Skeletal muscle satellite cell (primary cell): ENCODE measurements around the gene TRRAP.
"Not testable (repeated sequence)": the region's sequence is repeated elsewhere in the genome, so short reads cannot be mapped to it uniquely, and the experiment has no call there.

Experiments used
- H3K27me3 ChIP-seq: 2 replicates; pipeline ENCODE4 v1.7.0; 2013; ENCODE audit warnings: low read length; ENCODE audit not compliant: control insufficient read depth, insufficient read depth
- H3K36me3 ChIP-seq: 2 replicates; pipeline ENCODE4 v1.7.0; 2013; ENCODE audit warnings: mild to moderate bottlenecking, control low read depth, low read length; ENCODE audit not compliant: insufficient read depth
- H3K4me1 ChIP-seq: 2 replicates; pipeline ENCODE4 v1.7.0; 2013; ENCODE audit warnings: low read length; ENCODE audit not compliant: control insufficient read depth, insufficient read depth
- H3K4me2 ChIP-seq: 2 replicates; pipeline ENCODE4 v1.7.0; 2013; ENCODE audit warnings: mild to moderate bottlenecking, low read length
- H3K4me3 ChIP-seq: 2 replicates; pipeline ENCODE4 v1.7.0; 2013; ENCODE audit warnings: low read length
- H3K9ac ChIP-seq: 2 replicates; pipeline ENCODE4 v1.7.0; 2013; ENCODE audit warnings: mild to moderate bottlenecking, low read depth, low read length, moderate library complexity
- H3K9me3 ChIP-seq: replicated peaks from 2 replicates; pipeline ENCODE4 v1.7.0; 2013; ENCODE audit warnings: mild to moderate bottlenecking, control low read depth, low read length

Gene TRRAP

GRCh38 chr7:98842552-98842951 lies 35.8 kb upstream of the TRRAP start:
- not testable (repeated sequence) for H3K4me3 ChIP-seq, H3K9ac ChIP-seq, H3K36me3 ChIP-seq, H3K4me2 ChIP-seq, H3K9me3 ChIP-seq
- Histone ChIP-seq H3K27me3 (peaks cover 25% of the 10 kb centered on the region), H3K4me1 (peaks cover 15% of the 10 kb centered on the region)

- Histone ChIP-seq H3K36me3 (no peaks in the 10 kb centered on the region), H3K4me1 (peaks cover under 1% of the 10 kb centered on the region), H3K27me3 (peaks cover 8% of the 10 kb centered on the region), H3K9ac (no peak overlapping the region), H3K4me3 (no peak overlapping the region), H3K4me2 (no peak overlapping the region), H3K9me3 (peaks cover 12% of the 10 kb centered on the region)
Observed at GRCh38 chr7:98848918-98849317, 29.4 kb upstream of the TRRAP start.

- no peak overlapping the region for H3K4me3 ChIP-seq
- H3K4me1 ChIP-seq, result peaks cover 6% of the 10 kb centered on the region
- H3K4me2 ChIP-seq, result no peak overlapping the region
- H3K9ac ChIP-seq, result no peak overlapping the region
- peaks cover 10% of the 10 kb centered on the region for H3K9me3 ChIP-seq
- peaks cover 9% of the 10 kb centered on the region for H3K27me3 ChIP-seq
- no peaks in the 10 kb centered on the region for H3K36me3 ChIP-seq
Observed at GRCh38 chr7:98852826-98853225, 25.5 kb upstream of the TRRAP start.

- Histone ChIP-seq H3K4me3 (no peak overlapping the region), H3K4me1 (peaks cover 6% of the 10 kb centered on the region), H3K27me3 (peaks cover 21% of the 10 kb centered on the region), H3K9me3 (no peaks in the 10 kb centered on the region), H3K9ac (no peak overlapping the region), H3K36me3 (no peaks in the 10 kb centered on the region), H3K4me2 (no peak overlapping the region)
Observed at GRCh38 chr7:98855610-98856422, 22.5 kb upstream of the TRRAP start.

- H3K9me3 ChIP-seq, result no peaks in the 10 kb centered on the region
- peaks cover 5% of the 10 kb centered on the region for H3K4me1 ChIP-seq
- no peak overlapping the region for H3K4me3 ChIP-seq
- H3K4me2 ChIP-seq, result no peak overlapping the region
- no peaks in the 10 kb centered on the region for H3K36me3 ChIP-seq
- H3K27me3 ChIP-seq, result peaks cover 25% of the 10 kb centered on the region
- H3K9ac ChIP-seq, result no peak overlapping the region
Observed at GRCh38 chr7:98860071-98860470, 18.3 kb upstream of the TRRAP start.

GRCh38 chr7:98862203-98862602 lies 16.1 kb upstream of the TRRAP start:
- Histone ChIP-seq H3K4me3 (no peak overlapping the region), H3K9me3 (no peaks in the 10 kb centered on the region), H3K27me3 (peaks cover 22% of the 10 kb centered on the region)

GRCh38 chr7:98862716-98863420 lies 15.5 kb upstream of the TRRAP start:
- H3K4me1 ChIP-seq, result peaks cover 11% of the 10 kb centered on the region
- H3K27me3 ChIP-seq, result peaks cover 23% of the 10 kb centered on the region
- no peak overlapping the region for H3K9ac ChIP-seq
- no peaks in the 10 kb centered on the region for H3K36me3 ChIP-seq
- no peak overlapping the region for H3K4me3 ChIP-seq
- no peak overlapping the region for H3K4me2 ChIP-seq
- H3K9me3 ChIP-seq, result no peaks in the 10 kb centered on the region

More at GRCh38 chr7:98862203-98862602, 16.1 kb upstream of the TRRAP start:
- Histone ChIP-seq H3K36me3 (no peaks in the 10 kb centered on the region), H3K9ac (no peak overlapping the region), H3K4me2 (no peak overlapping the region), H3K4me1 (peaks cover 11% of the 10 kb centered on the region)

GRCh38 chr7:98863601-98864000 lies 14.7 kb upstream of the TRRAP start:
- no peak overlapping the region for H3K4me2 ChIP-seq
- H3K9ac ChIP-seq, result no peak overlapping the region
- H3K4me1 ChIP-seq, result peaks cover 11% of the 10 kb centered on the region
- no peaks in the 10 kb centered on the region for H3K36me3 ChIP-seq
- no peak overlapping the region for H3K4me3 ChIP-seq
- peaks cover 25% of the 10 kb centered on the region for H3K27me3 ChIP-seq
- no peaks in the 10 kb centered on the region for H3K9me3 ChIP-seq

GRCh38 chr7:98864731-98865453 lies 13.4 kb upstream of the TRRAP start:
- peaks cover 17% of the 10 kb centered on the region for H3K4me1 ChIP-seq
- H3K36me3 ChIP-seq, result no peaks in the 10 kb centered on the region
- no peak overlapping the region for H3K4me3 ChIP-seq
- H3K27me3 ChIP-seq, result peaks cover 34% of the 10 kb centered on the region
- no peak overlapping the region for H3K9ac ChIP-seq
- no peaks in the 10 kb centered on the region for H3K9me3 ChIP-seq
- H3K4me2 ChIP-seq, result no peak overlapping the region

GRCh38 chr7:98866351-98866750 lies 12.0 kb upstream of the TRRAP start:
- H3K36me3 ChIP-seq, result no peaks in the 10 kb centered on the region
- no peak overlapping the region for H3K4me2 ChIP-seq
- H3K9ac ChIP-seq, result no peak overlapping the region
- no peak overlapping the region for H3K4me3 ChIP-seq
- no peaks in the 10 kb centered on the region for H3K9me3 ChIP-seq
- peaks cover 39% of the 10 kb centered on the region for H3K27me3 ChIP-seq
- peaks cover 17% of the 10 kb centered on the region for H3K4me1 ChIP-seq

- Histone ChIP-seq H3K27me3 (peaks cover 38% of the 10 kb centered on the region), H3K4me2 (no peak overlapping the region), H3K9me3 (no peaks in the 10 kb centered on the region), H3K9ac (no peak overlapping the region), H3K4me1 (peaks cover 17% of the 10 kb centered on the region), H3K36me3 (no peaks in the 10 kb centered on the region), H3K4me3 (no peak overlapping the region)
Observed at GRCh38 chr7:98866765-98867164, 11.6 kb upstream of the TRRAP start.
